Erythroblast (primary cell): ENCODE results near the gene STARD13.

ENCODE experiments used
- GATA1 ChIP-seq: IDR thresholded peaks from 2 replicates; pipeline ENCODE4 v1.6.1; 2011; ENCODE audit warnings: low read depth, mild to moderate bottlenecking, control low read depth, low read length, moderate library complexity
- POLR2A ChIP-seq: IDR thresholded peaks from 2 replicates; pipeline ENCODE4 v1.6.1; 2011; ENCODE audit warnings: mild to moderate bottlenecking, low read length

- no peak for TF ChIP-seq POLR2A
- TF ChIP-seq GATA1 = no peak
These were observed 50.5 kb downstream of the STARD13 start for GRCh38 chr13:33235078-33235477.
